LHCN-M2 (cell line): Measurements from ENCODE around the gene SNX27. TPM values are rescaled to one million over a fixed set of nuclear protein-coding genes. Genes with fewer than 3 reads are reported as not detected.
A peak's percentile ranks its signal among the peaks of the same experiment; 100 is the strongest.

ENCODE experiments used
- DNase-seq: peaks from one replicate; pipeline ENCODE4 v3.0.0-alpha.2; 2012; ENCODE audit warnings: low read depth
- polyA plus RNA-seq: library from polyadenylated mRNA; unstranded; fragments of >200 nt; gene quantifications from one replicate; pipeline ENCODE4 v1.2.1, GENCODE V29; 2012; ENCODE audit warnings: missing spikeins
- total RNA-seq: library from RNA; depleted of rRNA; stranded (reverse); fragments of >200 nt; gene quantifications from 2 replicates; pipeline ENCODE4 v1.2.3, GENCODE V29; 2014; rRNA removed

Gene SNX27
- 19.8 and 22.6 TPM in 2 replicates for total RNA-seq
- 8.3 TPM for polyA plus RNA-seq

GRCh38 chr1:151611832-151612500, at the start of gene SNX27:
TSS of gene SNX27 (plus strand) at chr1:151612050. CDS start at chr1:151612202, 152 bp downstream.
- peak; percentile 88 for DNase-seq

GRCh38 chr1:151562661-151563060, 49.2 kb upstream of the SNX27 start:
- DNase-seq, result no peak

GRCh38 chr1:151563376-151563775, 48.5 kb upstream of the SNX27 start:
- DNase-seq, result no peak

GRCh38 chr1:151565502-151566189, 46.2 kb upstream of the SNX27 start:
- DNase-seq, result no peak

GRCh38 chr1:151568626-151569088, 43.2 kb upstream of the SNX27 start:
- DNase-seq, result no peak

- no peak for DNase-seq
These were observed 41.0 kb upstream of the SNX27 start for GRCh38 chr1:151570819-151571218.

GRCh38 chr1:151574575-151575529, 37.0 kb upstream of the SNX27 start:
- peak; percentile 56 for DNase-seq

GRCh38 chr1:151577173-151577572, 34.7 kb upstream of the SNX27 start:
- no peak for DNase-seq

- DNase-seq, result no peak
These were observed 32.9 kb upstream of the SNX27 start for GRCh38 chr1:151578941-151579340.

- peak; percentile 72 for DNase-seq
These were observed 32.2 kb upstream of the SNX27 start for GRCh38 chr1:151579436-151580225.

GRCh38 chr1:151581451-151581850, 30.4 kb upstream of the SNX27 start:
- no peak for DNase-seq

- no peak for DNase-seq
These were observed 29.9 kb upstream of the SNX27 start for GRCh38 chr1:151581921-151582320.

- DNase-seq, result peak; percentile 63
These were observed 28.1 kb upstream of the SNX27 start for GRCh38 chr1:151583796-151584195.

- no peak for DNase-seq
These were observed 27.6 kb upstream of the SNX27 start for GRCh38 chr1:151584278-151584677.

GRCh38 chr1:151584780-151585179, 27.1 kb upstream of the SNX27 start:
- DNase-seq, result no peak

GRCh38 chr1:151585622-151586021, 26.2 kb upstream of the SNX27 start:
- peak; percentile 89 for DNase-seq

GRCh38 chr1:151590961-151591360, 20.9 kb upstream of the SNX27 start:
- DNase-seq, result no peak

- no peak for DNase-seq
These were observed 18.1 kb upstream of the SNX27 start for GRCh38 chr1:151593730-151594129.

- DNase-seq, result peak; percentile 17
These were observed 17.7 kb upstream of the SNX27 start for GRCh38 chr1:151594143-151594625.

- DNase-seq, result peak; percentile 50
These were observed 15.5 kb upstream of the SNX27 start for GRCh38 chr1:151596166-151596953.
